HepG2 (cell line): ENCODE measurements around the gene DNMT3B. TPM values are rescaled to one million over a fixed set of nuclear protein-coding genes. Genes with fewer than 3 reads are reported as not detected.

Source experiments
- AFF4 ChIP-seq: sonication (generic); formaldehyde crosslinking; IDR thresholded peaks from 2 replicates; pipeline ENCODE4 v1.4.0; 2020; ENCODE audit warnings: missing genetic modification reagents
- CBX5 ChIP-seq: sonication (generic); formaldehyde crosslinking; IDR thresholded peaks from 2 replicates; pipeline ENCODE4 v1.4.0; 2020; ENCODE audit warnings: missing genetic modification reagents, borderline replicate concordance
- CREBL2 ChIP-seq: sonication (generic); formaldehyde crosslinking; IDR thresholded peaks from 2 replicates; pipeline ENCODE4 v1.8.1; 2023; ENCODE audit warnings: missing genetic modification reagents, mild to moderate bottlenecking, borderline replicate concordance
- GMEB2 ChIP-seq: IDR thresholded peaks from 2 replicates; pipeline ENCODE4 v1.6.1; 2016; ENCODE audit warnings: missing biosample characterization, missing genetic modification reagents, low read depth
- KLF6 ChIP-seq: IDR thresholded peaks from 2 replicates; pipeline ENCODE4 v1.8.0; 2016; ENCODE audit warnings: missing biosample characterization, missing genetic modification reagents
- MAFF ChIP-seq: IDR thresholded peaks from 2 replicates; pipeline ENCODE4 v1.6.1; 2011; ENCODE audit warnings: low read depth, low read length, improper control_type of control experiment
- NCOA5 ChIP-seq: sonication (generic); formaldehyde crosslinking; IDR thresholded peaks from 2 replicates; pipeline ENCODE4 v1.4.0; 2020; ENCODE audit warnings: missing genetic modification reagents
- PATZ1 ChIP-seq: sonication (generic); formaldehyde crosslinking; IDR thresholded peaks from 2 replicates; pipeline ENCODE4 v1.4.0; 2020; ENCODE audit warnings: missing genetic modification reagents
- PAXIP1 ChIP-seq: sonication (generic); formaldehyde crosslinking; conservative IDR thresholded peaks from 2 replicates; pipeline ENCODE4 v1.4.0; 2020; ENCODE audit warnings: mild to moderate bottlenecking, missing genetic modification reagents, moderate library complexity
- SAP130 ChIP-seq: IDR thresholded peaks from 2 replicates; pipeline ENCODE4 v1.6.1; 2016; ENCODE audit warnings: low read depth
- SMYD3 ChIP-seq: sonication (generic); formaldehyde crosslinking; IDR thresholded peaks from 2 replicates; pipeline ENCODE4 v1.8.1; 2023; ENCODE audit warnings: mild to moderate bottlenecking, missing genetic modification reagents
- ZBTB38 ChIP-seq: sonication (generic); formaldehyde crosslinking; IDR thresholded peaks from 2 replicates; pipeline ENCODE4 v1.5.1; 2020; ENCODE audit warnings: mild to moderate bottlenecking, missing genetic modification reagents
- ZBTB7B ChIP-seq: sonication (generic); formaldehyde crosslinking; IDR thresholded peaks from 2 replicates; pipeline ENCODE4 v1.4.0; 2020; ENCODE audit warnings: missing genetic modification reagents
- ZNF337 ChIP-seq: sonication (generic); formaldehyde crosslinking; IDR thresholded peaks from 2 replicates; pipeline ENCODE4 v1.5.1; 2020; ENCODE audit warnings: missing genetic modification reagents, low read depth, mild to moderate bottlenecking, borderline replicate concordance
- ZNF34 ChIP-seq: sonication (generic); formaldehyde crosslinking; IDR thresholded peaks from 2 replicates; pipeline ENCODE4 v1.4.0; 2020; ENCODE audit warnings: mild to moderate bottlenecking, missing genetic modification reagents, borderline replicate concordance
- ZNF343 ChIP-seq: sonication (generic); formaldehyde crosslinking; IDR thresholded peaks from 2 replicates; pipeline ENCODE4 v1.4.0; 2020; ENCODE audit warnings: mild to moderate bottlenecking, missing genetic modification reagents
- ZNF75D ChIP-seq: sonication (generic); formaldehyde crosslinking; IDR thresholded peaks from 2 replicates; pipeline ENCODE4 v1.8.1; 2023; ENCODE audit warnings: missing genetic modification reagents, mild to moderate bottlenecking, borderline replicate concordance
- polyA plus RNA-seq, 8 experiments: library from polyadenylated mRNA; depleted of rRNA in 3 of 8; stranded (reverse) in 7 of 8; unstranded in 1 of 8; fragments of >200 nt; fragmentation: Illumina TruSeq in 4 of 8; extraction: Trizol in 4 of 8; gene quantifications; 2 replicates each; pipeline versions ENCODE4 v1.2.1 to v1.2.3, GENCODE V29; 2011 to 2016; ENCODE audit warnings: low read depth in 4 of 8, missing spikeins in 1 of 8, mixed read lengths in 1 of 8; ENCODE audit not compliant: insufficient read depth in 1 of 8
- total RNA-seq, 5 experiments: library from RNA; depleted of rRNA; stranded (reverse); fragments of >200 nt; fragmentation: Illumina TruSeq; extraction: Trizol; gene quantifications; 2 replicates each; pipeline ENCODE4 v1.2.3, GENCODE V29; 2016; ENCODE audit warnings: low read depth in 1 of 5

DNMT3B gene
- total and polyA plus RNA-seq, 2 of the 13 experiments (the other 11 are each of a cell fraction or from before 2014, with no cell fraction given) = 3.8 to 13.9 TPM

GRCh38 chr20:32823737-32824588 lies 61.8 kb downstream of the DNMT3B start (continued):
- TF ChIP-seq ZNF75D (CRISPR knock-in tag) (0 out of 2 replicates have a peak, but pooled peaks have one; percentile 54), CBX5 (CRISPR knock-in tag) (peak; percentile 98), KLF6 (CRISPR knock-in tag) (no peak), GMEB2 (CRISPR knock-in tag) (no peak; the same call in 1 of the 2 replicates), NCOA5 (CRISPR knock-in tag) (no peak), MAFF (no peak), SMYD3 (CRISPR knock-in tag) (no peak), ZBTB7B (CRISPR knock-in tag) (no peak), ZNF337 (no peak), ZBTB38 (CRISPR knock-in tag) (peak; percentile 20; the same call in 1 of the 2 replicates), ZNF343 (CRISPR knock-in tag) (peak; percentile 65; the same call in 1 of the 2 replicates), PATZ1 (CRISPR knock-in tag) (0 out of 2 replicates have a peak, but pooled peaks have one; percentile 30), AFF4 (CRISPR knock-in tag) (no peak), SAP130 (CRISPR knock-in tag) (0 out of 2 replicates have a peak, but pooled peaks have one; percentile 11), CREBL2 (CRISPR knock-in tag) (no peak), ZNF34 (0 out of 2 replicates have a peak, but pooled peaks have one; percentile 67), PAXIP1 (CRISPR knock-in tag) (peak; percentile 60)
